ENCODE measurements around the gene USP40. TPM values are rescaled to one million over a fixed set of nuclear protein-coding genes. Genes with fewer than 3 reads are reported as not detected.

USP40 gene
- total RNA-seq, 1 experiment from 2014 or later = 127 TPM

DNA sequence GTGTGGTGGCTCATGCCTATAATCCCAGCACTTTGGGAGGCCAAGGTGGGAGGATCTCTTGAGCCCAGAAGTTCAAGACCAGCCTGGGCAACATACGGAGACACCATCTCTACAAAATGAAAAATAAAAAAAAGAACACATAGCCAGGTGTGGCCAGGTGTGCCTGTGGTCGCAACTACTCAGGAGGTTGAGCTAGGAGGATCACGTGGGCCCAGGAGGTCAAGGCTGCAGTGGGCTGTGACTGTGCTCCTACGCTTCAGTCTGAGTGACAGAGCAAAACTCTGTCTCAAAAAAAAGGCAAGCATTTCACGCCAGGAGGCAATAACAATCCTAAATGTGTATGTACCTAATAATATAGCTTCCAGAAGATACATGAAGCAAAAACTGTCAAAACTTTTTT, 27.8 kb downstream of the USP40 start:
- H3K79me2 ChIP-seq (ENCODE audit: low read depth) = no peaks in the 10 kb centered on the region
- no peaks in the 10 kb centered on the region for H3K9me2 ChIP-seq (ENCODE audit: insufficient read depth)
- H3K4me2 ChIP-seq = no peak overlapping the region
- no peak overlapping the region for H3K27ac ChIP-seq
- 0 out of 2 replicates have a peak, but pooled peaks cover 3% of the 10 kb centered on the region for H3K4me1 ChIP-seq (replicated peaks; ENCODE audit: insufficient read depth)
- H3K36me3 ChIP-seq (ENCODE audit: low read depth) = peaks cover 42% of the 10 kb centered on the region
- BruUV-seq (replicated peaks) = no TSS peak
- no peaks in the 10 kb centered on the region for H3K27me3 ChIP-seq (ENCODE audit: insufficient read depth, low read depth)
- intact Hi-C loops (cut with micrococcal nuclease; ENCODE audit: unreplicated experiment) = no loop called here
- POLR2A ChIA-PET (ENCODE audit: unreplicated experiment) = interaction anchor here (0.7 kb wide), 1 partner anchor 60 kb away, joined by 3 read pairs; no protein-coding TSS in a partner anchor
- no peak for DNase-seq
- H3K9me3 ChIP-seq (ENCODE audit: insufficient read depth, low read depth) = no peaks in the 10 kb centered on the region
- no peak for TF ChIP-seq EZH2 (IDR thresholded peaks at IDR 0.05; ENCODE audit: low read depth)
- no peak for TF ChIP-seq CTCF (conservative IDR thresholded peaks at IDR 0.05)
- H4K20me1 ChIP-seq (ENCODE audit: insufficient read depth) = no peaks in the 10 kb centered on the region
- no peaks in the 10 kb centered on the region for H3F3A ChIP-seq (ENCODE audit: insufficient read depth, low read depth)
- CTCF ChIA-PET = no interaction called here
- no peak overlapping the region for H2AFZ ChIP-seq
- no peak overlapping the region for H3K4me3 ChIP-seq

DNA sequence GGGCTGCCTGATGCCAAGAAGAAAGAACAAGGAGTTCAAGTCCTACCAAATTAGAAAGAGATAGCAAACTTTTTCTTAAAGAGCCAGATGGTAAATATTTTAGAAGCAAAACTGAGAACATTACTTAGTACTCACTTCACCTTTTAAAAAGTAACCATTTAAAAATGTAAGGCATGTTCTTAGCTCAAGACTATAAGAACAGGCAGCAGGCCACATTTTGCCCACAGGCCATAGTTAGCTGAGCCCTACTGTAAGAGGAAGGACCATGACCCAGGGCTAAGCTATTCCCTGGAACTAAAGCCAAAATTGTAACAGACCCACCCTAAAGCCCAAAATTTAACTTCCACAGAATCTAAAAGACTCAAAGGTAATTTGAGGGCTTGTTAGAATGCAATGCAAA, 31.3 kb downstream of the USP40 start:
- Histone ChIP-seq H3K79me2 (ENCODE audit: low read depth) (no peaks in the 10 kb centered on the region), H3K9me3 (ENCODE audit: insufficient read depth, low read depth) (no peaks in the 10 kb centered on the region), H3F3A (ENCODE audit: insufficient read depth, low read depth) (no peaks in the 10 kb centered on the region), H3K9me2 (ENCODE audit: insufficient read depth) (no peaks in the 10 kb centered on the region), H3K4me2 (no peak overlapping the region), H3K27me3 (ENCODE audit: insufficient read depth, low read depth) (no peaks in the 10 kb centered on the region), H3K4me1 (replicated peaks; ENCODE audit: insufficient read depth) (peaks cover 4% of the 10 kb centered on the region; the same call in 1 of the 2 replicates), H3K36me3 (ENCODE audit: low read depth) (peaks cover 32% of the 10 kb centered on the region), H4K20me1 (ENCODE audit: insufficient read depth) (no peaks in the 10 kb centered on the region), H3K4me3 (no peak overlapping the region), H3K27ac (no peak overlapping the region), H2AFZ (no peak overlapping the region)
- ChIA-PET CTCF (no interaction called here), POLR2A (ENCODE audit: unreplicated experiment) (interaction anchor here (0.7 kb wide), 1 partner anchor 19 kb away, joined by 5 read pairs; no protein-coding TSS in a partner anchor)
- TF ChIP-seq EZH2 (IDR thresholded peaks at IDR 0.05; ENCODE audit: low read depth) = no peak
- no peak for TF ChIP-seq CTCF (conservative IDR thresholded peaks at IDR 0.05)
- intact Hi-C loops (cut with micrococcal nuclease; ENCODE audit: unreplicated experiment) = no loop called here
- DNase-seq = no peak
- no TSS peak for BruUV-seq (replicated peaks)

DNA sequence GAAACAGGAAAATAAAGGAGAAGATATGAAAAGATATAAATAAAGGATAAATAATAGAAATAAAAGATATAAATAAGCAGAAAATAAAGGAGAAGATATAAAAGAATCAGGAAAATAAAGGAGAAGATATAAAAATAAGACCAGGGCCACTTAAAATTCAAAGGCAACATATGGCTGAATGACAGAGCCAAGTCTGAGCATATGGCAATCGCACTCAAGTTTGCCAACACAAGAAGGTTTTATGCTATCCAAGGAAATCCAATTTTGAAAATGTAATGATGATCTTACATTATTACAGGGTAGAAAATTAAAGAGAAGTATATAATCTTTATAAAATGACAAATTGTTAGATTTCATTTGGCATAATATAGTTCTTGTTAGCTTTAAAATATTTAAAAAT, 33.6 kb downstream of the USP40 start:
- H3K4me2 ChIP-seq = no peak overlapping the region
- TF ChIP-seq EZH2 (IDR thresholded peaks at IDR 0.05; ENCODE audit: low read depth) (no peak), CTCF (conservative IDR thresholded peaks at IDR 0.05) (no peak)
- no peaks in the 10 kb centered on the region for H3K9me2 ChIP-seq (ENCODE audit: insufficient read depth)
- H3K4me1 ChIP-seq (replicated peaks; ENCODE audit: insufficient read depth) = peaks cover 4% of the 10 kb centered on the region; the same call in 1 of the 2 replicates
- H3K36me3 ChIP-seq (ENCODE audit: low read depth) = peaks cover 21% of the 10 kb centered on the region
- POLR2A ChIA-PET (ENCODE audit: unreplicated experiment) = interaction anchor here (0.6 to 0.7 kb wide), 2 partner anchors 118 to 756 kb away, joined by 3 to 6 read pairs; no protein-coding TSS in a partner anchor
- H3K27ac ChIP-seq = no peak overlapping the region
- no peaks in the 10 kb centered on the region for H3F3A ChIP-seq (ENCODE audit: insufficient read depth, low read depth)
- H4K20me1 ChIP-seq (ENCODE audit: insufficient read depth) = no peaks in the 10 kb centered on the region
- no peaks in the 10 kb centered on the region for H3K27me3 ChIP-seq (ENCODE audit: insufficient read depth, low read depth)
- no peaks in the 10 kb centered on the region for H3K9me3 ChIP-seq (ENCODE audit: insufficient read depth, low read depth)
- DNase-seq = no peak
- no peak overlapping the region for H3K4me3 ChIP-seq
- CTCF ChIA-PET = no interaction called here
- H2AFZ ChIP-seq = no peak overlapping the region
- intact Hi-C loops (cut with micrococcal nuclease; ENCODE audit: unreplicated experiment) = no loop called here
- H3K79me2 ChIP-seq (ENCODE audit: low read depth) = no peaks in the 10 kb centered on the region
- BruUV-seq (replicated peaks) = no TSS peak

Data from PC-9 (cell line).